ENCODE results near the gene CARD11.

Gene CARD11

GRCh38 chr7:3043544-3044371, at the start of gene CARD11:
Gene CARD11, minus strand, starts transcription at chr7:3043867. Its CDS starts 85,361 bp downstream, at chr7:2958506.
- peak; percentile 38 to 66 (median 60) for DNase-seq

- peak; percentile 50 to 80 (median 72) for DNase-seq
Observed at GRCh38 chr7:3092468-3092867, 48.8 kb upstream of the CARD11 start.

GRCh38 chr7:3091631-3092030, 48.0 kb upstream of the CARD11 start:
- peak in 1 of 6 experiments; percentile 7 for DNase-seq

GRCh38 chr7:3089493-3089892, 45.8 kb upstream of the CARD11 start:
- DNase-seq = peak in 1 of 6 experiments; percentile 9

GRCh38 chr7:3087243-3087755, 43.6 kb upstream of the CARD11 start:
- DNase-seq = no peak

- no peak for DNase-seq
Observed at GRCh38 chr7:3083350-3083749, 39.7 kb upstream of the CARD11 start.

- no peak for DNase-seq
Observed at GRCh38 chr7:3082831-3083230, 39.2 kb upstream of the CARD11 start.

- no peak for DNase-seq
Observed at GRCh38 chr7:3082386-3082785, 38.7 kb upstream of the CARD11 start.

- no peak for DNase-seq
Observed at GRCh38 chr7:3080106-3080505, 36.4 kb upstream of the CARD11 start.

- no peak for DNase-seq
Observed at GRCh38 chr7:3078514-3078913, 34.8 kb upstream of the CARD11 start.

- no peak for DNase-seq
Observed at GRCh38 chr7:3076700-3077099, 33.0 kb upstream of the CARD11 start.

GRCh38 chr7:3076163-3076562, 32.5 kb upstream of the CARD11 start:
- no peak for DNase-seq

- DNase-seq = no peak
Observed at GRCh38 chr7:3075441-3075840, 31.8 kb upstream of the CARD11 start.

GRCh38 chr7:3074459-3074821, 30.8 kb upstream of the CARD11 start:
- DNase-seq = no peak

GRCh38 chr7:3073763-3074458, 30.2 kb upstream of the CARD11 start:
- DNase-seq = no peak

- DNase-seq = no peak
Observed at GRCh38 chr7:3070908-3071307, 27.2 kb upstream of the CARD11 start.

- DNase-seq = peak in 1 of 6 experiments; percentile 27
Observed at GRCh38 chr7:3069771-3070449, 26.2 kb upstream of the CARD11 start.

- no peak for DNase-seq
Observed at GRCh38 chr7:3068530-3068929, 24.9 kb upstream of the CARD11 start.

GRCh38 chr7:3067606-3068380, 24.1 kb upstream of the CARD11 start:
- no peak for DNase-seq

GRCh38 chr7:3067193-3067592, 23.5 kb upstream of the CARD11 start:
- no peak for DNase-seq

- no peak for DNase-seq
Observed at GRCh38 chr7:3066506-3066905, 22.8 kb upstream of the CARD11 start.

GRCh38 chr7:3065724-3066143, 22.1 kb upstream of the CARD11 start:
- DNase-seq = peak in 5 of 6 experiments; percentile 27 to 56 (median 42)

GRCh38 chr7:3064067-3064466, 20.4 kb upstream of the CARD11 start:
- no peak for DNase-seq
